ENCODE results near the gene BLOC1S4. TPM values are rescaled to one million over a fixed set of nuclear protein-coding genes. Genes with fewer than 3 reads are reported as not detected.
A peak's percentile ranks its signal among the peaks of the same experiment; 100 is the strongest.

BLOC1S4 gene
- total RNA-seq, 1 donor from 2014 or later = 15.5 TPM

DNA sequence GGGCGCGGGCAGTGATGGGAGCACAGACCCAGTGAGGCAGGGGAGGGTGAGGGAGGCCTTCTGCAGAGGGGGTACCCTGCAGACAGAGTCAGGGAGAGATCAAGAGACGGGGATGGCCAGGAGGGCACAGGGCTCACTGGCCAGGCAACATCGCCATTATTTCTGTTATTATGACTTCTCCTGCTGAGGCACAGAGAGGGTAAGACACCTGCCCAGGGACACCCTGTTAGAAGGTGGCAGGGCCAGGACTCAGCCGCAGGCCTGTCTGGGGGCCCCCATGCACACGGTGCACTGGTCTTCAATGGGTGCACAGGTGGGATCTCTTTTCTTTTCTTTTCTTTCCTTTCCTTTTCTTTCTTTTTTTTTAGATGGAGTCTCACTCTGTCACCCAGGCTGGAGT is 15.8 kb downstream of the BLOC1S4 start:
- TF ChIP-seq CTCF (IDR thresholded peaks at IDR 0.05) = no peak
- H3K4me1 Mint-ChIP-seq (ENCODE audit: low read depth) = peaks cover 30% of the 10 kb centered on the region
- no peak overlapping the region for H3K4me3 Mint-ChIP-seq (ENCODE audit: unreplicated experiment)
- H3K27ac Mint-ChIP-seq (ENCODE audit: unreplicated experiment) = peak overlapping the region; percentile 96
- H3K9me3 Mint-ChIP-seq (ENCODE audit: low read depth) = no peaks in the 10 kb centered on the region
- no peaks in the 10 kb centered on the region for H3K36me3 Mint-ChIP-seq (ENCODE audit: low read depth)
- H3K27me3 Mint-ChIP-seq (ENCODE audit: low read depth) = no peaks in the 10 kb centered on the region
- no peak for DNase-seq (ENCODE audit: low spot score)

- Mint-ChIP-seq H3K9me3 (ENCODE audit: low read depth) (no peaks in the 10 kb centered on the region), H3K36me3 (ENCODE audit: low read depth) (no peaks in the 10 kb centered on the region), H3K4me3 (ENCODE audit: unreplicated experiment) (no peak overlapping the region), H3K27ac (ENCODE audit: unreplicated experiment) (peak overlapping the region; percentile 96), H3K4me1 (ENCODE audit: low read depth) (peaks cover 24% of the 10 kb centered on the region), H3K27me3 (ENCODE audit: low read depth) (no peaks in the 10 kb centered on the region)
- DNase-seq (ENCODE audit: low spot score) = no peak
- no peak for TF ChIP-seq CTCF (IDR thresholded peaks at IDR 0.05)
Measured at GRCh38 chr4:6732441-6733357, 16.7 kb downstream of the BLOC1S4 start.

DNA sequence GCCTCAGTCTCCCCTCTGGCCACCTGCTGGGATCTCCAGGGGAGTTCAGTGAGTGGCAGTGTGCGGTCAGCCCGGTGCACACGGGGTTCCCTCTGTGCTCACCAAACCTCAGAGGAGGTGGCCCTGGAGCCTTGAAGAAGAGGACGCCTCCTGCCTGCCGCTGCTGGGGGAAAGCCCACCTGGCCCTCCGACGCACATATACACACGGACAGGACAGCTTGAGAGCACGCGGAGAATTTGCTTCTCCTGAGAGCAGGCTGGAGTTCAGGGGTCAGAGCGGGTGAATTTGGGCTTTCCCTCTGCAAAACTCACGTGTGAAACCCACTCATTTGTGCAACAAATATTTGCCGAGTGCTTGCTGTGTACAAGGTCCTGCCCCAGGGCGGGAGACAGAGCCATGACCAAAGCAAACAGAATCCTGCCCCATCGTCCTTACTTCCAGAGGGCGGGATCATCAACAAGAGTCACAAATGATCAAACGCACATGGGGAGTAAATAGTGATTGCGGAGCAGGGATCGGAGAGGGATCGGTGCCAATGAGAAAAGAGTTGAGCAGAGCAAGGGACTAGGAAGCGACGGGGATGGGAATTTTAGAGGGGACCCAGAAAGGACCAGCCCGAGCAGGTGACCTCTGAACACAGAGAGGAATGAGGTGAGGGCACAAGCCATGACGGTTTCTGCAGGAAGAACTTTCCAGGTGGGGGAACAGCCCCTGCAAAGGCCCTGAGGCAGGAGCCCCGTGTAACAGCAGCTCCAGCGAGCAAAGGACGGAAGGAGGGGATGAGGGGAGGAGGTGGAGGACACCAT is 17.6 kb downstream of the BLOC1S4 start:
- H3K27ac Mint-ChIP-seq (ENCODE audit: unreplicated experiment) = peak overlapping the region; percentile 5
- H3K4me1 Mint-ChIP-seq (ENCODE audit: low read depth) = peaks cover 16% of the 10 kb centered on the region
- H3K36me3 Mint-ChIP-seq (ENCODE audit: low read depth) = no peaks in the 10 kb centered on the region
- H3K27me3 Mint-ChIP-seq (ENCODE audit: low read depth) = no peaks in the 10 kb centered on the region
- H3K9me3 Mint-ChIP-seq (ENCODE audit: low read depth) = no peaks in the 10 kb centered on the region
- no peak for DNase-seq (ENCODE audit: low spot score)
- TF ChIP-seq CTCF (IDR thresholded peaks at IDR 0.05) = no peak
- no peak overlapping the region for H3K4me3 Mint-ChIP-seq (ENCODE audit: unreplicated experiment)

DNA sequence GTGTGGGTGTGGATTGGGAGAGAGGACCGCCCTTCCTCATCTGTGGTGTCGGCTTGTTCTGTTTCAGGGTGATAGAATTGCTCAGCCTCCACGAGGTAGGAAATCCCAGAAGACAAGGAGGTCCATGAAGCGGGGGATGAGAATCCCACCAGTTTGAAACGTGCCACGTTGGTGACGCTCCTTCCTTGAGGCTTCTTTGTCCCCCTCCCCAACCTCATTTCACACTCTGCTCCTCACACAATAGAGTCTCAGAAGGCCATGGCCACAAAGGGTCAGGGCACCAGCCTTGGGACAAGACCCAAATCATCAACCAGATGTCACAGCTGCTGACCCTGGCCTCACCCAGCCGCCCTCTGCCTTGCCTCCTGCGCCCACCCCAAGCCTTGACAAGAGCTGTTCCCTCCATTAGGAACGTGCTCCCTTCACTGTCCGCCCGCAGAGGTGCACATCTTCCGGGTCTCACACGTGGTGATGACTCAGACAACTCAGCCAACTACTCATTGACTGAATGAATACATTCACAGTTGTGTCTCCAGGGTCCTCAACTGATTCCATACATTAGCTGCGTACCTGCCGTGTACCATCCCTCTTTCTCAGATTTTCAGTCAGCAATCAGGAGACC is 18.3 kb downstream of the BLOC1S4 start:
- Mint-ChIP-seq H3K9me3 (ENCODE audit: low read depth) (peaks cover 2% of the 10 kb centered on the region), H3K27me3 (ENCODE audit: low read depth) (no peaks in the 10 kb centered on the region), H3K4me3 (ENCODE audit: unreplicated experiment) (no peak overlapping the region), H3K4me1 (ENCODE audit: low read depth) (peaks cover 15% of the 10 kb centered on the region), H3K36me3 (ENCODE audit: low read depth) (no peaks in the 10 kb centered on the region), H3K27ac (ENCODE audit: unreplicated experiment) (peak overlapping the region; percentile 65)
- TF ChIP-seq CTCF (IDR thresholded peaks at IDR 0.05) = no peak
- DNase-seq (ENCODE audit: low spot score) = no peak

GRCh38 chr4:6739920-6740319 is 23.9 kb downstream of the BLOC1S4 start:
- no peak overlapping the region for H3K27ac Mint-ChIP-seq (ENCODE audit: unreplicated experiment)
- TF ChIP-seq CTCF (IDR thresholded peaks at IDR 0.05) = no peak
- no peaks in the 10 kb centered on the region for H3K27me3 Mint-ChIP-seq (ENCODE audit: low read depth)
- H3K4me1 Mint-ChIP-seq (ENCODE audit: low read depth) = peaks cover 3% of the 10 kb centered on the region
- no peak overlapping the region for H3K4me3 Mint-ChIP-seq (ENCODE audit: unreplicated experiment)
- peaks cover 10% of the 10 kb centered on the region for H3K9me3 Mint-ChIP-seq (ENCODE audit: low read depth)
- no peak for DNase-seq (ENCODE audit: low spot score)
- no peaks in the 10 kb centered on the region for H3K36me3 Mint-ChIP-seq (ENCODE audit: low read depth)

Measured in chondrocyte (in vitro differentiated cells).